Muscle of leg (tissue), 11 donors: ENCODE data around the gene ATXN1. TPM values are rescaled to one million over a fixed set of nuclear protein-coding genes. Genes with fewer than 3 reads are reported as not detected.
A peak's percentile ranks its signal among the peaks of the same experiment; 100 is the strongest.

Experiments used
- DNase-seq: peaks from one replicate; pipeline ENCODE4 v3.0.0; 2013
- H3K27ac ChIP-seq: one replicate; pipeline ENCODE4 v1.5.1; 2013; ENCODE audit warnings: mild to moderate bottlenecking, low read length, control low read depth
- H3K27me3 ChIP-seq: one replicate; pipeline ENCODE4 v1.6.1; 2013; ENCODE audit warnings: low read length; ENCODE audit not compliant: control insufficient read depth, insufficient read depth
- H3K36me3 ChIP-seq: one replicate; pipeline ENCODE4 v1.6.1; 2013; ENCODE audit warnings: low read length; ENCODE audit not compliant: control insufficient read depth, insufficient read depth
- H3K4me1 ChIP-seq: one replicate; pipeline ENCODE4 v1.6.1; 2013; ENCODE audit warnings: low read length; ENCODE audit not compliant: control insufficient read depth, insufficient read depth
- H3K4me3 ChIP-seq: one replicate; pipeline ENCODE4 v1.5.1; 2013; ENCODE audit warnings: low read length, control low read depth
- H3K9me3 ChIP-seq: replicated peaks from 2 replicates; pipeline ENCODE4 v1.6.1; 2013; ENCODE audit warnings: low read depth, low read length; ENCODE audit not compliant: control insufficient read depth
- WGBS: methylation state at CpG from one replicate; pipeline ENCODE4 v1.1.5; 2013; ENCODE audit warnings: missing lambda C conversion rate; ENCODE audit not compliant: insufficient coverage; 5-methylcytosine and 5-hydroxymethylcytosine counted together
- polyA plus RNA-seq, 8 donors: library from polyadenylated mRNA; unstranded; fragments of 120-200 nt; gene quantifications; one replicate each; pipeline versions ENCODE4 v1.2.1 to v1.2.3, GENCODE V29; 2013; ENCODE audit warnings: inconsistent platforms in 1 of 8, low replicate concordance in 1 of 8; ENCODE audit not compliant: insufficient read length in 8 of 8, insufficient read depth in 1 of 8
- total RNA-seq: library from RNA; stranded (reverse); fragments of 120-200 nt; gene quantifications from one replicate; pipeline ENCODE4 v1.2.4, GENCODE V29; 2013

ATXN1 gene
- total and polyA plus RNA-seq, 9 donors, result 10.2 to 19.9 (median 12.9) TPM

DNA sequence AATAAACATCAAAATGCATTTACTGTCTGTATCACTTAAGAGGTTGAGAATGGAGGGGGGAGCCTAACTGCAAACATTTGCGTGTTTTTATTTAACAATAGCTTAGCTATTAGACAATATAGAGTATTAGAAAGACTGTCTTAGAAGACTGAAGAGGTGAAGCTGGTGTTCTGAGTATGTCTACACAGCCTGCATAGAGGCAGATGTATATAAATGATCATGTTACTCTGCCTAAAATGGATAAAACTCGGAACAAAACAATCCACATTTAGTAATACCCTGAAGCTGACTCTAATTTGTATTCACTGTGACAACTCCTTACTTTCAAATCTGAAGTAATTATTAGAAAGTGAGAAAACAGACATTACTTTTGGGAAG, 340.9 kb downstream of the ATXN1 start:
- peaks cover 6% of the 10 kb centered on the region for H3K4me1 ChIP-seq
- H3K9me3 ChIP-seq, result no peaks in the 10 kb centered on the region
- no peaks in the 10 kb centered on the region for H3K36me3 ChIP-seq
- no CpG with 5 or more reads among the region's 2 CpGs for WGBS
- no peak overlapping the region for H3K4me3 ChIP-seq
- no peaks in the 10 kb centered on the region for H3K27me3 ChIP-seq
- H3K27ac ChIP-seq, result no peak overlapping the region
- DNase-seq, result no peak

DNA sequence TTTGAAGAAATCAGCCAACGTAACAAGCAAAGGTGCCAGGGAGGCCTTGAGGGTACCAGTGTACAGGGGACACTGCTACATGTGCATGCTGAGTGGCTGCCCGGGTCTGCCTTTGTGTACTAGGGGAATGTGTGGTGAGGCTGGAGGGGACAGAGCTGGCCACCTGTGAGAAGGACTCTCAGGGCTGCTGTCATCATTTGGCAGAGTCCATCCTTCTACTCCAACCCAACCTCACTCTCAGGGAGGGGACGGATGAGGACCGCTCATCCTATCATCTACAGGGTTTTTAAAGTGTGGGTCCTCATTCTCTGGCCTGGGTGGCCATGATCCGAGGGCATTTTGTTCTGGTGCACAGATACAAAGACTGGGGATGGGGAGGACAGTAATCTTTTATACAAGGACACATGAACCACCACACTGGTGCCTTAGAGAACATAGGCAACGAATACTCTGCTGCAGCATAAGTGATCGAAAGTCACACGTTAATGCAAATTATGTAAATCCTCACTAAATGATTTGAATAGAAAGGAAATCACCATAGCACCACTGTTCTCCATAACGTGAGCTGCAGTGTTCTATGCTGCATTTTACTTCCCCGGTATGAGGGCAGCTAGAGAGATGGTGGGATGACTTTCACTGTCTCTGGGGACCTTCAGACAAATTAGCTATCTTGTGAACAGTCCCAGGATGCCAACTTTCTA, 341.5 kb downstream of the ATXN1 start:
- H3K36me3 ChIP-seq, result no peaks in the 10 kb centered on the region
- no peak overlapping the region for H3K4me3 ChIP-seq
- no peak for DNase-seq
- WGBS, result 100% methylated on average over 1 of the region's 10 CpGs
- H3K27me3 ChIP-seq, result no peaks in the 10 kb centered on the region
- no peaks in the 10 kb centered on the region for H3K9me3 ChIP-seq
- peaks cover 6% of the 10 kb centered on the region for H3K4me1 ChIP-seq
- no peak overlapping the region for H3K27ac ChIP-seq

DNA sequence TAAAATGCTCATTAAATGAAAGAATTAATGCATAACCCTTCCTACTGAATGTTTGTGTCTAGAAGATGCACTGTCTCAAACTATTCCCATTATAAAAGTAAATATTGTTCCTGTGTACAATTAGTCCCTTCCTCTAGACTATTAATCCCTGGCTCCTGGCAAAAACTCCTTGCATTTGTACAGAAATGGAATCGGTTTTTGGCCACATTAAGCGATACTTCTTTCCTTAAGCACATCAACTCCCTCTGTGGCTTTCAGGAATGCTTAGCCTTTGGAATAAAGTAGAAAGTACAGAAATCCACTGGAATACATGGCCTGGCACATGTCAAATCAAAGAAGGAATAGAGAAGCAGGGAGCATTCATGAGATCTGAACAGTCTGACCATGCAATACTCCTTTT, 343.1 kb downstream of the ATXN1 start:
- Histone ChIP-seq H3K27ac (no peak overlapping the region), H3K36me3 (no peaks in the 10 kb centered on the region), H3K4me1 (peaks cover 6% of the 10 kb centered on the region), H3K9me3 (no peaks in the 10 kb centered on the region), H3K4me3 (no peak overlapping the region), H3K27me3 (no peaks in the 10 kb centered on the region)
- WGBS, result no CpG with 5 or more reads among the region's 2 CpGs
- peak; percentile 84 for DNase-seq

DNA sequence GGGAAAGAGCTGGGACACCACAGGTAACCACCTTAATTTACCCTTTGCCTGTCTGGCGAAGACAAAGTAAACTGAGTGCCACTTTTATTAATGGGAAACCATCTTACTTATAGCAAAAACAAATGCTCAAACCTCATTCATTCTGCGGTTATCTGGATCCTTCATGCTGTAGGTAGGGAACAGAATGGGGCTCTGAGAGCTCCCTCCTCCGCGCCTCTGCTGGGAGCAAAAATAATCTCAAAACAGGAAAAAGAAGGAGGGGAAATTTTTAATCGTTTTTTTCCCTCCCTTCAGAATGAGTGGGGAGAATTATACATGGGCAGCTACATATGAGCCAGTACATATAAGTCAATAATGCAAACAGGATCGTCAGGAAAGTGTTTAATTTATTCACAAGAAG, 345.6 kb downstream of the ATXN1 start:
- H3K4me3 ChIP-seq, result no peak overlapping the region

DNA sequence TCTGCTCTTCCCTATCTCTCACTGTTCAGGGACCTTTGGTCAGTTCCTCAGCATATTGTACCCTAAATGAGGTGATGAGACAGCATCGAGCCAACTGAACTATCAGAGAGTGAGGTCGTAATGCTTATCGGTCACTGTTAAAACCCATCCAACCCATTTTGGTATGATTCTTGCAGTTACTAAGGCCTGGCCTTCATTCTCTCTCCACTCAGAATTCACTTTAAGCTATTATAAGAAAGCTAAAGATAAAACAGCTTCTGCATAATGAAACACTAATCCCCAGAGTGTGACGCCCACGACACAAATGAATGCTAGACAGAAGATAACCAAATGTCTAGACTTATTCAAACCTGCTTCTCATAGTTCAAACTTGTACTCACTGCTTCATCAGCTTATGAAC, 347.1 kb downstream of the ATXN1 start:
- no peaks in the 10 kb centered on the region for H3K27me3 ChIP-seq
- no peaks in the 10 kb centered on the region for H3K9me3 ChIP-seq
- H3K36me3 ChIP-seq, result no peaks in the 10 kb centered on the region
- WGBS, result 86% methylated on average over 3 of the region's 5 CpGs
- no peak for DNase-seq
- no peak overlapping the region for H3K4me3 ChIP-seq
- no peak overlapping the region for H3K27ac ChIP-seq
- H3K4me1 ChIP-seq, result peaks cover 2% of the 10 kb centered on the region

More for the DNA sequence above, 345.6 kb downstream of the ATXN1 start:
- H3K27me3 ChIP-seq, result no peaks in the 10 kb centered on the region
- peaks cover 2% of the 10 kb centered on the region for H3K4me1 ChIP-seq
- no peak overlapping the region for H3K27ac ChIP-seq
- WGBS, result 83% methylated on average over 1 of the region's 6 CpGs
- H3K36me3 ChIP-seq, result no peaks in the 10 kb centered on the region
- no peak for DNase-seq
- H3K9me3 ChIP-seq, result no peaks in the 10 kb centered on the region

DNA sequence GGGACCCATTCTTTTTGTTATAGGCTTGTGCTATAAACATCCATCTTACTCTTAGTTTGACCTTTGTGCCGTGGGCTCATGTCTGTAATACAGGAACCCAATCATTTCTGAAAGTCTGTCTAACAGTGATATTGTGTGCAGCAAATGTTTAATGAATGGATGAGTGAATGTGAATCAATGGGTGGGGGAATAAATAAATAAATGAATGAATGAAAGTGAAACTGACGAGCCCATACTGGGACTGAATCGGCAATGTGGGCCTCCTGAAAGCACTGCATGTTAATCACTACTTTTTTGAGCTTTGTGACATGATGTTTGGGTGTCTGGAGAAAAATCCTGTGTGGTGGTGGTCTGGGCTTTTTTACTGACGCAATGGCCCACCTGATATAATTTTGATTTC, 347.9 kb downstream of the ATXN1 start:
- no peaks in the 10 kb centered on the region for H3K36me3 ChIP-seq
- WGBS, result 91% methylated on average over 1 of the region's 4 CpGs
- H3K27me3 ChIP-seq, result no peaks in the 10 kb centered on the region
- no peaks in the 10 kb centered on the region for H3K9me3 ChIP-seq
- DNase-seq, result no peak
- peaks cover 2% of the 10 kb centered on the region for H3K4me1 ChIP-seq
- H3K4me3 ChIP-seq, result no peak overlapping the region
- H3K27ac ChIP-seq, result no peak overlapping the region

DNA sequence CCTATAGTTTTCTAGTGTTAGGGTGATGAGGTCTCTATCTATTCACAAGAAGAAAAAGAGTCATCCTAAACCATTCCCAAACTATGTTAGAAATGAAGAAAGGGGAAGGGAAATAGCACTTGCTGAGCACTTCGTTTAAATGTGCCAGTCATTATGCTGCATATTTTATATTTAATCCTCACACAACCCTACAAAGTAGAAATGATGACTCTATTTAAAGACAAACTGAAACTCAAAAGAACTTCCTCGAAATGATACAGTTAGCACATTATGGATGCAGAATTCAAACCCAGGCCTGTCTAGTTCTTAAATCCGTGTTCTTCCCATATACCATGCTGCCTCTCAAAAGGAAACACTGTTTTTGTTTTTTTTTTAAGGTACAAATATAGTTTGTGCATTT, 348.3 kb downstream of the ATXN1 start:
- no peak overlapping the region for H3K27ac ChIP-seq
- WGBS, result no CpG with 5 or more reads among the region's 3 CpGs
- H3K4me1 ChIP-seq, result peaks cover 2% of the 10 kb centered on the region
- no peaks in the 10 kb centered on the region for H3K9me3 ChIP-seq
- H3K36me3 ChIP-seq, result no peaks in the 10 kb centered on the region
- no peak overlapping the region for H3K4me3 ChIP-seq
- no peak for DNase-seq
- H3K27me3 ChIP-seq, result no peaks in the 10 kb centered on the region

DNA sequence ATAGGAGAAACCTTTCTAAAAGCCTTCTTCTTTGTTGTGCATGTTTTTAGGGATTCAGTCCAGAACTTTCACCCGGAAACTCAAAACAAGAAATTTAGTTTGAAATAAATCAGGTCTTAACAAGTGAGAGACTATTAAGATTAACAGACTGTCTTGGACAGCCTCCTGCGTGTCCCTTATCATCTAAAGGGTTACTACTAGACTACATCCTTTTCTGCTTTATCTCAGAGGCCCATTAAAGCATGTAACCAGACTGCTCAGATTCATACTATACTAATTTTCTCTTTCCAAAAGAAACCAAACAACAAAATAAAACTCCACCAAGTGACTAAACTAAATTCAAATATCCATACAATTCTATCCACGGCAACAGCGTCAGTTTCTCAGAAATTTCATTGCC, 349.1 kb downstream of the ATXN1 start:
- H3K36me3 ChIP-seq, result peaks cover 4% of the 10 kb centered on the region
- no peaks in the 10 kb centered on the region for H3K9me3 ChIP-seq
- WGBS, result 98% methylated on average over 3 of the region's 4 CpGs
- peaks cover 2% of the 10 kb centered on the region for H3K4me1 ChIP-seq
- DNase-seq, result no peak
- no peak overlapping the region for H3K4me3 ChIP-seq
- no peaks in the 10 kb centered on the region for H3K27me3 ChIP-seq
- H3K27ac ChIP-seq, result no peak overlapping the region

DNA sequence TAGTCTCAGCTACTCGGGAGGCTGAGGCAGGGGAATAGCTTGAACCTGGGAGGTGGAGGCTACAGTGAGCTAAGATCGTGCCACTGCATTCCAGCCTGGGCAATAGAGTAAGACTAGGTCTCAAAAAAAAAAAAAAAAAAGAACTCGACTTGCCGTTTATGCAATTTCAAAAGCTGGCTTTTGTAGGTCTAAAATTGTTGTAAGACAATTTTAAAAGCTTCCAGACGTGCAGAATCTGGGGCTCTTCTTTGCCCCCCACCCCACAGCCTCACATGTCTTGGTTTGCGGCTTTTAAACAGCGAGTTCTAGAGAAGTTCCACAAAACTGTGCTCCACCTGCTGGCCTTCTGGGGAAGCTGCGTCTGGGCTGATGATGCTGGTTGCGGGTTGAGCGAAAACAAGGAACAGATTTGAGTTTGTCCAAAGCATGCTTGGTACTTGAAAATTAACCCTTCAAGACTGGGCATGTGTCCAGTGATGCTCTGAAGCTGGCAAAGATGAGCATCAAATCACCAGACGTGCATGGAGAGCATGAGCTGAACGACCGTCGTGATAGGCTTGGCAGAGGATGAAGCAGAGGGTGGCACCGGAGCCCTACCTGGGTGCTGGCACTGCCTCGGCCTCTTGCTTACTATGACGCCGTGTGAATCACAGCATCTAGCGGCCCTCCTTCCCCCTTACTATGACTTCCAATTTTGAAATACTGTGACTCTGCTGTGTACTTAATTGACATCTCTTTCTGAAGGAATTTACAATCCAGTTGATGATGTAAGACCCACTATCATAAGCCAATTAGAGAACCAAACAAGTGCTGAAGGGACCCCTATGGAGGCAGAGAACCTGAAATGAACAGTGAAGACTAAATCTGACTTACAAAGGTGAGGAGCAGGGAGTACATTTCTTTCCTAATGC, 351.5 kb downstream of the ATXN1 start:
- DNase-seq, result peak; percentile 83
- H3K4me3 ChIP-seq, result no peak overlapping the region
- no peaks in the 10 kb centered on the region for H3K9me3 ChIP-seq
- H3K4me1 ChIP-seq, result peaks cover 8% of the 10 kb centered on the region
- no peaks in the 10 kb centered on the region for H3K27me3 ChIP-seq
- no peak overlapping the region for H3K27ac ChIP-seq
- peaks cover 4% of the 10 kb centered on the region for H3K36me3 ChIP-seq
- whole genome bisulfite sequencing, result 37% methylated on average over 9 of the region's 19 CpGs

DNA sequence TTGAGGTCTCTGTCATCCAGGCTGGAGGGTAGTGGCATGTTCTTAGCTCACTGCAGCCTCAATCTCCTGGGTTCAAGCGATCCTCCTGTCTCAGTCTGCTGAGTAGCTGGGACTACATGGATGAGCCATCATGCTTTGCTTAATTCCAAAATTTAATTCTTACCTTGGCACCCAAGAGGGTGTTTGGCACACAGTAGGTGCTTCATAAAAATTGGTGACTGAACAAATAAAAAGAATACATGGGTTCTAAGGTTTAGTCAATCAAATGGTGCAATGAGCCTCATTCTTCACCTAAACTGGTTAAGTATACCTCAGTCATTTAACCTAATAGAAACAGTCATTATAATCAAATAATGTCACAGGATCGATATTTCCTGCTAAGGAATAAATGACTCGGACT, 352.5 kb downstream of the ATXN1 start:
- 100% methylated on average over 3 of the region's 3 CpGs for WGBS
- no peak for DNase-seq
- peaks cover 4% of the 10 kb centered on the region for H3K36me3 ChIP-seq
- H3K4me1 ChIP-seq, result peaks cover 17% of the 10 kb centered on the region
- no peaks in the 10 kb centered on the region for H3K27me3 ChIP-seq
- no peaks in the 10 kb centered on the region for H3K9me3 ChIP-seq
- no peak overlapping the region for H3K4me3 ChIP-seq
- no peak overlapping the region for H3K27ac ChIP-seq
